GM13977 (cell line): ENCODE measurements around the gene MT2A.
A peak's percentile ranks its signal among the peaks of the same experiment; 100 is the strongest.

Experiments
- DNase-seq: peaks from one replicate; pipeline ENCODE4 v3.0.0; 2012; ENCODE audit warnings: low spot score
- in situ Hi-C: fragments of 300-500 bp; cut with MboI; formaldehyde crosslinking; loops from one replicate; pipeline ENCODE4 v1.12.0; 2022; ENCODE audit warnings: low sequenced_read_pairs, low pct_unique_long_range_greater_than_20kb, mixed read lengths, inconsistent platforms; ENCODE audit not compliant: unreplicated experiment
- TF ChIP-seq, protein P1 (sequence below): IDR thresholded peaks from 2 replicates; pipeline ENCODE4 v1.5.1; 2012; ENCODE audit warnings: mild to moderate bottlenecking, control low read depth; ENCODE audit not compliant: insufficient read depth; ENCODE audit errors: extremely low read depth, missing control alignments

MT2A gene

DNA sequence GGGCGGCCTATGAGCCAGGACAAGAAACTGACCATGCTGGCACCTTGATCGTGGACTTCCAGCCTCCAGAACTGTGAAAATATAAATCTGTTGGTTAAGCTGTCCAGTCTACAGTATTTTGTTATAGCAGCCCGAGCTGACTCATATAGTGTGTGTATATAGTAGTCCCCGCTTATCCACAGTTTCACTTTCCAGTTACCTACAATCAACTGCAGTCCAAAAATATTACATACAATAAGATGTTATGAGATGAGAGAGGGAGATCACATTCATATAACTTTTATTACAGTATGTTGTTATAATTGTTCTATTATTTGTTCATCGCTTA is 14.1 kb upstream of the MT2A start:
- in situ Hi-C loops, result no loop called here
- TF ChIP-seq, protein P1, sequence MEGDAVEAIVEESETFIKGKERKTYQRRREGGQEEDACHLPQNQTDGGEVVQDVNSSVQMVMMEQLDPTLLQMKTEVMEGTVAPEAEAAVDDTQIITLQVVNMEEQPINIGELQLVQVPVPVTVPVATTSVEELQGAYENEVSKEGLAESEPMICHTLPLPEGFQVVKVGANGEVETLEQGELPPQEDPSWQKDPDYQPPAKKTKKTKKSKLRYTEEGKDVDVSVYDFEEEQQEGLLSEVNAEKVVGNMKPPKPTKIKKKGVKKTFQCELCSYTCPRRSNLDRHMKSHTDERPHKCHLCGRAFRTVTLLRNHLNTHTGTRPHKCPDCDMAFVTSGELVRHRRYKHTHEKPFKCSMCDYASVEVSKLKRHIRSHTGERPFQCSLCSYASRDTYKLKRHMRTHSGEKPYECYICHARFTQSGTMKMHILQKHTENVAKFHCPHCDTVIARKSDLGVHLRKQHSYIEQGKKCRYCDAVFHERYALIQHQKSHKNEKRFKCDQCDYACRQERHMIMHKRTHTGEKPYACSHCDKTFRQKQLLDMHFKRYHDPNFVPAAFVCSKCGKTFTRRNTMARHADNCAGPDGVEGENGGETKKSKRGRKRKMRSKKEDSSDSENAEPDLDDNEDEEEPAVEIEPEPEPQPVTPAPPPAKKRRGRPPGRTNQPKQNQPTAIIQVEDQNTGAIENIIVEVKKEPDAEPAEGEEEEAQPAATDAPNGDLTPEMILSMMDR, result no peak
- no peak for DNase-seq

DNA sequence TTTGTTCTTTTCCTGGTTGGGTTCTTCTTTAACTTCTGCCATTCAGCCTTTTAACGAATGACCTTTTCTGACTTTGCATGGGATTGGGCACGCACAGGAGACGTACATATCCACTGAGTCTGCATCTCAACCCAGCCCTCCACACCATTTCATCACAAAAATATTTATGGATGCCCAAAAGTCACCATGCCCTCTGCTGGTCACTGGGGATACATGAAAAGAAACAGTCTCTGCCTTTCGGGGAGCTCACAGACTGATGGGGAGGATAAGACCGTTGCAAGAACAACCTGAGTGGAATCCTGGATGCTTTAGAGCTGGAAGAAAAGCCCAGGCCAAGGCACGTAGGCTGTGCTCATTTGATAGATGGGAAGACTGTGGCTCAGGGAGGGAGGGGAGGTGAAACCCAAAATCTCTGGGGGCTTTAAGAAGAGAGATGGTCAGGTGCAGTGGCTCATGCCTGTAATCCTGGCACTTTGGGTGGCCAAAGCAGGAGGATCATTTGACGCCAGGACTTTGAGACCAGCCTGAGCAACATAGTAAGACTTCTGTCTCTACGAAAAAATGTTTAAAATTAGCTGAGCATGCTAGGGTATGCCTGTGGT is 7.9 kb upstream of the MT2A start:
- TF ChIP-seq, protein P1, result peak; percentile 58
- in situ Hi-C loops, result no loop called here
- DNase-seq, result peak; percentile 63

DNA sequence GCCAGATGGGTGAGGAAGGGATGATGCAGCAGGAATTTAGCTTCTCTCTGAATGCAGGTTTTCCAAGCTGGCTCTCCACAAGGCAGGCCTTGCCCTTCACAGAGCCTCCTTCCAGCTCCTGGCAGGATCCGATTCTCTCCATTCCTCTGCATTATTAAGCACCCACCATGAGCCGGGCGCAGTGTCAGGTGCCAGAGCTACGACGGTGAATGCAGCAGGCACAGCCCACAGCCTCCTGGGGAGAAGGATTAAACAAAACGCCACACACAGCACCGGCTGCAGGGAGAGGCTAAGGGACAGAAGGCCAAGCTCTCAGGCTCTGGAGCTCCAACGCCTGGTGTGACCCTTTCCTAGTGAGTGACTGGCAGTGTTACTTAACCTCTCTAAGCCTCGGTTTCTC is 7.1 kb upstream of the MT2A start:
- TF ChIP-seq, protein P1, result no peak
- in situ Hi-C loops, result no loop called here
- no peak for DNase-seq

DNA sequence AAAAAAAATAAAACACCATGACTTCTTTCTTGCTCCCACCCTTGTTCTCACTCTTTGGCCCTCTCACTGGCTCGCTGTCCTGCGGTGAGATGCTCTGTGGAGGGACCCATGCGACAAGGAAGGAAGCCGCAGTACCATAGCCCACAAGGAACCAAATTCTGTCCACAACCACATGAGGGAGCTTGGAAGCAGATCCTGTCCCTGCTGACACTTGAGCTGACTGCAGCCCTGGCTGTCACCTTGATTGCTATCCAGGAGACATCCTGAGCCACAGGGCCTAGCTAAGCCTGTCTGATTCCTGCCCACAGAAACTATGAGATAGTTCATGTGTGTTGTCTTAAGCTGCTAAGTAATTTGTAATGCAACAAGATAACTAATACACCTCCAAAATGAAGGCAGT is 4.8 kb upstream of the MT2A start:
- in situ Hi-C loops, result no loop called here
- DNase-seq, result no peak
- TF ChIP-seq, protein P1, result peak; percentile 36

DNA sequence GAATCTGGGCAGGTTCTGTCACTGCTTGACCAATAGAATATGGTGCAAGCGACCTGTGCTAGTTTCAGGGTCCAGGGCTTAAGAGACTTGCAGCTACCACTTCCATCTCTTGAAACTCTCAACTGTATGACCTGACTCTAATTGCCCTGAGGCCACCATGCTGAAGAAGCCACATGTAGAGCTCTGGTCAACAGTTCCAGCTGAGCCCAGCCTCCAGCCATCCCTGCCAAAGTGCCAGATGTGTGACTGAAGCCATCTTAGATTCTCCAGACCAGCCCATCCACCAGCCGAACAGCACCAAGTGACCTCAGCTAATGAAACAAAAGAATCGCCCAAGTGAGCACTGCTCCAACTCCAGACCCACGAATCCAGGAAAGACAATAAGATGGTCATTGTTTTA is 3.4 kb upstream of the MT2A start:
- TF ChIP-seq, protein P1, result no peak
- in situ Hi-C loops, result no loop called here
- DNase-seq, result no peak

DNA sequence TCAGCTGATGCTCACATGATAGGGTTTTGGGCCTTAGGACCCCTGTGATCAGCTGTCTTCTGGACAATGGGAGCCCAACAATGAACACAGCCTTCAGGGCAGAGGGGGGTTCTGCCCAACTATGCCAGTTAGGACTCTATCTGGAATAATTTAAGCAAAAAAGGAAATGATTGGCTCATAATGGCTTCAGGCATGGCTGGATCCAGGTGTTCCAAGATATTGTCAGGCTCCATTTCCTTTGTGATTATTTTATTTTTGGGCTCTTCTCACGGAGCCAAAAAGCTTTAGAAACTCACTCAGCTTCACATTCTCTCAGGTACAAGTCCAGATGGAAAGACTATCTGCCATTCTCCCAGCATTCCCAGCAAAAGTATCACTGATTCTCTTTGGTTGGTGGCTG is 2.9 kb upstream of the MT2A start:
- TF ChIP-seq, protein P1, result no peak
- in situ Hi-C loops, result no loop called here
- no peak for DNase-seq

DNA sequence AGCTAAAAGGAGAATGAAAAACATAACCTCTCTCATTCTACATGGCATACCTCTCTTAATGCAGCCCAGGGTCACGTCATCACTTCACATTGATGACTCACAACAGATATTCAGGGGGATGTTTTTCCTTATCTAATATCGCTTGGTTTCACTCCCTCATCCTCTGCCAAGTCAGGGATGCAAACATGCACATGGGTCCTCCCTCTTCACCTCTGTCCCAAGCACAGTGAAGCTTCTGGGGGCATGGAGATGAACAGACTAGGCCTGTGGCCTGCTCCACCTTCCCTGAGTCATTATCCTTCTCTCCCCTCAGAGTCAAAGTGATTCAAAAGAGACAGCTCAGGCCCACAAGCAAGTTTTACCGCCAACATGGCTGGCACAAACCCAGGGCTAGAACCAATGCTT is 2.3 kb upstream of the MT2A start:
- TF ChIP-seq, protein P1, result no peak
- in situ Hi-C loops, result no loop called here
- DNase-seq, result no peak
